Measurements from ENCODE around the gene FGD2.
"Not testable (repeated sequence)": the region's sequence is repeated elsewhere in the genome, so short reads cannot be mapped to it uniquely, and the experiment has no call there.

FGD2 gene

DNA sequence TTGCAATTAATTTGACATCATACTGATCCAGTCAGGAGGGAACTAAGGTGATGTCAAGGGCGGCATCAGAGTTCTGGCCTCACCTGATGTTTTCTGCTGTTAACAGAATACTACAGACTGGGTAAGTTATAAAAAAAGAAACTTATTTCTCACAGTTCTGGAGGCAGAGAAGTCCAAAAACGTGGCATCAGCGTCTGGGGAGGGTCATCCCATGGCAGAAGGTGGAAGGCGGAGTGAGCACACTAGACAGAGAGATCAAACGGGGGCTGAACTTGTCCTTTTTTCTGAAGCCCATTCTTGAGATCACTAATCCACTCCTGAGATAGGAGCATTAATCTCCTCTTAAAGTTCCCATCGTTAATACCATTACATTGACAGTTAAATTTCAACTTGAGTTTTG, 16.2 kb upstream of the FGD2 start:
- no peak for DNase-seq (ENCODE audit: low read depth in 2 of 3, low spot score in 2 of 3)

- not testable (repeated sequence) for DNase-seq (ENCODE audit: low read depth in 2 of 3, low spot score in 2 of 3)
Measured at GRCh38 chr6:36990401-36990800, 15.1 kb upstream of the FGD2 start.

DNA sequence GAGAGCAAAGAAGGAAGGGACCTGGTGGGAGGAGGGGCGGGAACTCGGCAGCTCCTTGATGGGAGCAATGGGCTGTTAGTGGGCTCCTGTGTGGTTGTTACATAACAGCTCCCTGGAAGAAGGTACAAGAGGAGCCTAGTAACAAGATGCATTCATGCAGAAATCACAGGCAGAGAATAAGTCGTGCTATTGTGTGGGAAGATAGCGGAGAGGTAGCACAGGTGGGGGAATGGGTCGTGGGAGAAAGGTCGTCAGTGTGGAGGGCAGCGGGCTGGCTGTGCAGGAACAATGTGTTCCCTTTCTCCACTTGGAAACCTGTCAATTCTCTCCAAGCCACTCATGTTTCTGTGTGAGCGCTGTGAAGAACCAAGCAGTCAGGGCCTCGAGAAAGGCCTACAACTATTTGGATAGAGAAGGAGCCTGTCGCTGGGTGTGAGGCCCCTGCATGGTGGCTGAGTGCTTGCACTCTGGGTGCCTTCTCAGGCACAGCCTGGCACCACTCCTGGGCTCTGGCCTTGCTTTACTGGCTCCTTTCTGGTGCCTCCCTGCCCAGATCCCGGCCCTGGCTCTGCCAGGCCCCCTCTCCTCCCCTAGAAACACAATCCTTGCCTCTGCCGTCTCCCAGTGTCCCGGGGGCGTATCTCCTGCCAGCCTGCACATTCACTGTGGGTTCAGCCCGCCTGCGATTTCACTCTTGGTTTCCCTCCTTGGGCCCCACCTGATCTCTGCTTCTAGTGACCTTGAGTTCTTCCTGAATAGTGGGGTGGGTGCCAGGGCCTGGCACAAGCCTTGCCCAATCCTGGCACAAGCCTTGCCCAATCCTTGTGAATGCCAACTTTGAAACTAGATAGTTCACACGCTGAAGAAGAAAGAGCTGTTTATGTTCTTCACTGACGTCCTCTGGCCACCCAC, 7.4 kb upstream of the FGD2 start:
- DNase-seq (ENCODE audit: low read depth in 2 of 3, low spot score in 2 of 3), result no peak

DNA sequence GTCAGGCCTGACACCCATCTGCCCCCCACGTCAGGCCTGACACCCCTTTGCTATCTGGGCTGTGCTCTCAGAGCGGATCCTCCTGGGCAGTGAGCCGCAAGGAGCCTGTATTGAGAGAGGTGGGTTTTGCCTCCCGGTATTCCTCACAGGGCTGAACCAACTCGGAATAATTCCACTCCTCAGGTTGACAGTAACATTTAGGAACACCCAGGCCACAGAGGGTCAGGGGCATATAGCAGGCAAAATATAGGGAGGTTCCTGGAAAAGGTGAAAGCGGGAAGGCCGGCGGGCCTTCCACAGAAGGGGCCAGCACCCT, 6.8 kb upstream of the FGD2 start:
- DNase-seq (ENCODE audit: low read depth in 2 of 3, low spot score in 2 of 3), result no peak

DNA sequence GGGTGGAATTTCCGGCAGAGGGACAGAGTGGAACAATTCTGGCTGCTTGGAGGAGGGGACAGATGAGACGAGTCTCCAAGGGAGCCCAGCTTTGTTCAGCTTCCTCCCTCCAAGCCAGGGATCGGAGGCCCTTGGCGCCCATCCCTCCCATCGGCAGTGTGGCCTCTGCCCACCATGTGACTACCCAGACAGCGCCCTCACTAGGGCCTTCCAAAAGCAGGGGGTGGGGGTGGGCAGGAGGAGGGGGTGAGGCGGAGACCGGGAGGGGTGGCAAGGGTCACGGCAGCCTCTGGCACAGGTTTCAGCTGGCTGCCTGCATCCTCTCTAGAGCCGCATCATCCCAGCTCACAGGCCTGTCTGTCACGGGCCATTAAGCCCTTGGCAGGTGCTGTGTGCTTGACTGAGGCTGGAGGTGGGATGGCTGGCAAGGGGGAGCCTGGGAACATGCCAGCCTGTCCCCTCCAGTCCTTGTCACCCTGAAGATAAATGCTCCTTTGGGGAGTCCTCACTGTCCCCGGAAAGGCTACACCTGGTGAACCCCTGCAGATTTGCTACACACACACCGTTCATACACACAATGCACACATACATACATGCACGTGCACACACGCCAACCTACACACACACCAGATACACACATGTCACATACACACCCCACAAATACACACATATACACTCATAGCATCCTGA, 6.2 kb upstream of the FGD2 start:
- DNase-seq (ENCODE audit: low read depth in 2 of 3, low spot score in 2 of 3), result no peak

DNA sequence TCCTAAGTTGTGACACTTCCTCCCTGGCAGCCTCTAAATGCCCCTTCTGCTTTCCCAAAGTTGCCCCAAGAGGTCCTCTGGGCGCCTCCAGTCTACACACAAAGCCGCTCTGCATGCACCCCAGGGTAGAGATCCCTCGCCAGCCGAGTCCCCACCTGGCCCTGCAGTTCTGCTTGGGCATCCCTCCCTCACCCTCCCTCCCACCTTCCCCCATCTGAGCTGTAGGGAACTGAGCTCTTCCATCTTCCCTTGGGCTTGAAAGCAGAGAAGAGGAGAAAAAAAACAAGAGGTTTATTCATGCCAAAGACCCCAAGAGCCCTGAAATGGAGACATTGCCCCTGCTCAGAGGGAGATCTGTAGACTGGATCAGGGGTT, 5.7 kb upstream of the FGD2 start:
- DNase-seq (ENCODE audit: low read depth in 2 of 3, low spot score in 2 of 3), result no peak

GRCh38 chr6:37004044-37004980, 1.1 kb upstream of the FGD2 start:
- DNase-seq (ENCODE audit: low read depth in 2 of 3, low spot score in 2 of 3), result no peak

GRCh38 chr6:37005827-37006567, 542 bp downstream of the FGD2 start:
- no peak for DNase-seq (ENCODE audit: low read depth in 2 of 3, low spot score in 2 of 3)

GRCh38 chr6:37006793-37007339, 1.4 kb downstream of the FGD2 start:
- no peak for DNase-seq (ENCODE audit: low read depth in 2 of 3, low spot score in 2 of 3)

DNA sequence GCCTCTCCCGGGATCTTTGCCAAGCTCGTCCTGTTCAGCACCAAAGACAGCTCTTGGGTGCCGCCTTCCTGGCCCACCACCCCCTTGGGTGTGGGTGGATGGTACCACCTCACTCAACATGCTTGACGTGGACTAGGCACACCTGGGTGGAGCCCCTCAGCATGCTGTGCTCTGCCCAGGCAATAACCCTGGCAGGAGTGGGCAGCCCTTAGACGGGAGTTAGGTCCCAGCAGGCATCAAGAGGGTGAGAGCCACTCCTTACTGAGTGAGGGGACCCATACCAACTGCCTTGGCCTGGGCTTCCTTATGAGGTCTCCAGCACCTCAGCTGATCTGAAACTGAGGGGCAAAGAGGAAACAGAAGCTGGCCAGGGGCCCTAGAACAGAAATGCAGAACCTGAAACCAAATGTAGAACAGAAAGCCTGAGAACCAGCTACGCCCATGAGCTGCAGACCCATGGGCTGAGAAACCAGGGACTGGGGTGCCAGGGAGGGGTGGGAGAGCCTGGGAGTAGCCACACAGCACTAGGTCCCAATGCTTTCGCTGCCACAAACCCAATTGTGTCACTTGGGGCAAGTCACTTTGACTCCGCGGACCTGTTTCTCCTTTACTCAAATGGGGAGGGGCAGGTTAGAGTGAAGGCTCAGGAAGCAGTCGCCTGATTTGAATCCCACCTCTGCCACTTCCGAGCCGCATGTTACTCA, 2.0 kb downstream of the FGD2 start:
- DNase-seq (ENCODE audit: low read depth in 2 of 3, low spot score in 2 of 3), result no peak

GRCh38 chr6:37008484-37009465, 3.3 kb downstream of the FGD2 start:
- DNase-seq (ENCODE audit: low read depth in 2 of 3, low spot score in 2 of 3), result no peak

DNA sequence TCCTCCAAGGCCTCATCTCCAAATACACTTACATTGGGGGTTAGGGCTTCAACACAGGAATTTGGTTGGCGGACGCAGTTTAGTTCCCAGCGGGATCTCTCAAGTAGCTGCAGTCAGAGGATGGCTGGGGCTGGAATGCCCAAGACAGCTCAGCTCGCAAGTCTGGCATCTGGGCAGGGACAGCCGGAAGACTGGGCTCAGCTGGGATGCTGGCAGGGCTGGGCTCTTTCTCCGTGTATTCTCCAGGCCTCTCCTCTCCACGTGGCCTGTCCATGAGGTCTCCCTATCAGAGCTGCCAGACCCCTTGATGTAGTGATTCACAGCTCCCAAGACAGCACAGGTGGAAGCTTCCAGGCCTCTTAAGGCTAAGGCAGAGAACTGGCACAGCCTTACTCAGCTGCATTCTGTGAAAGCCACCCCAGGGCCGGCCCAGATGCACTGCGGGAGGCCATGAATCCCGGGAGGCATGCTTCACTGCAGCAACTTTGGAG, 5.0 kb downstream of the FGD2 start:
- no peak for DNase-seq (ENCODE audit: low read depth in 2 of 3, low spot score in 2 of 3)

DNA sequence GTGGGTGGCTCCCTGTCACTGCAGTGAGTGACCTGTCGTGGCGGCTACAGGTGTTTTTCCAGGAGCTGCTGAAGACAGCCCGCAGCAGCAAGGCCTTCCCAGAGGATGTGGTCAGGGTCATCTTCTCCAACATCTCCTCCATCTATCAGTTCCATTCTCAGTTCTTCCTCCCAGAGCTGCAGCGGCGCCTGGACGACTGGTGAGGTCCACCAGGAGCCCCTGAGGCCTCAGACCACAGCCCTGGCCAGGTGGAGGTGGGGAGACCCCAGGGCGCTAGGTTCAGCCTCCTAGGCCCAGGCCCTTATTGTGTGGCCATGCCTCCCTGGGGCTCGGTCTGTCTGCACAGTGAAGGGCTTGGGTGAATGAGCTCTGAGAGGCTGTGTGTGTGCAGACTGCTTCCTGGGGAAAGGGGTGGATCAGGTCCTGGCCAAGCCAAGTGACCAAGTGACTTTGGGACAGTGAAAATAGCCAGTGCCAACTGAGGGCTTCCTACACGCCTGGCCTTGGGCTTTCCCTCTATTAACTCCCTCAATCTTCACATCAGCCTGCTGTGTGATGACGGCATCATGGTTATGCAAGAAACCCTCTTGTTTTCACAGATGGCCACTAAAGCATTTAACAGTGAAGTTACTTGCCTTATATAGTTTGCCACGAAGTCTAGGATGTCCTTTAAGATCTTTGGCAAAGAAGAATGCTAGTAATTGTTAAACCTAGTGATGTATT, 6.4 kb downstream of the FGD2 start:
- DNase-seq (ENCODE audit: low read depth in 2 of 3, low spot score in 2 of 3), result no peak

- DNase-seq (ENCODE audit: low read depth in 2 of 3, low spot score in 2 of 3), result no peak
Measured at GRCh38 chr6:37013516-37014491, 8.3 kb downstream of the FGD2 start.

DNA sequence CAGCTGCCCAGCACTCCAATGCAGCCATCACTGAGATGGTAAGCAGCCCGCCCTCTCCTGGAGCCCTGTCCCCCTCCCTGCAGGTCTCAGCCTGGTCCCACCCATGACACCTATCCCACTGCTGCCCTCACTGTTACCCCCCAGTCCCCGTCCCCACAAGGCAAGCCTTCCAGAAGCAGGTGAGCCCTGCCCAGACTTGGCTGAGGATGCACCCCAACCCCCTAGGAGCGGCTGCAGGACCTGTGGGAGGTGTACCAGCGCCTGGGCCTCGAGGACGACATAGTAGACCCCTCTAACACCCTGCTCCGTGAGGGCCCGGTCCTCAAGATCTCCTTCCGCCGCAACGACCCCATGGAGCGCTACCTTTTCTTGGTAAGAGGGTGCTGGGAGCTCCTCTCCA, 9.2 kb downstream of the FGD2 start:
- DNase-seq (ENCODE audit: low read depth in 2 of 3, low spot score in 2 of 3), result no peak

DNA sequence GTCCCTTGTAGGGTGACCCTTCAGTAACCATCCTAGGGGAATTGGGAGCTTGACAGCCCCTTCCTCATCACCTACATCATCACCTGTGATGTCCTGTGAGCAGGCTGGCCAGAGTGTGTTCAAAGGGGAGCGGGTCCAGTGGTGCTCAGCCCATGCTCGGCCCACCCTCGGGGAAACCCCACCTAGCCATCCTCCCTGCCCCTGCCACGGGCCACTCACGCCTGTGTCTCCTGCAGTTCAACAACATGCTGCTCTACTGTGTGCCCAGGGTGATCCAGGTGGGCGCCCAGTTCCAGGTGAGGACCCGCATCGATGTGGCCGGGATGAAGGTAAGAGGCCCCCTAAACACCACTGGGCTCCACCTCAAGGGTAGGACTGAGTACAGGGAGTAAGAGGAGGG, 10.1 kb downstream of the FGD2 start:
- no peak for DNase-seq (ENCODE audit: low read depth in 2 of 3, low spot score in 2 of 3)

GRCh38 chr6:37016995-37017394, 11.5 kb downstream of the FGD2 start:
- DNase-seq (ENCODE audit: low read depth in 2 of 3, low spot score in 2 of 3), result no peak
